ENCODE measurements around the gene PSD4. TPM values are rescaled to one million over a fixed set of nuclear protein-coding genes. Genes with fewer than 3 reads are reported as not detected.
"Not testable (repeated sequence)": the region's sequence is repeated elsewhere in the genome, so short reads cannot be mapped to it uniquely, and the experiment has no call there.

The PSD4 gene
- total and polyA plus RNA-seq, 9 donors = 0.95 to 3.2 (median 1.9) TPM

DNA sequence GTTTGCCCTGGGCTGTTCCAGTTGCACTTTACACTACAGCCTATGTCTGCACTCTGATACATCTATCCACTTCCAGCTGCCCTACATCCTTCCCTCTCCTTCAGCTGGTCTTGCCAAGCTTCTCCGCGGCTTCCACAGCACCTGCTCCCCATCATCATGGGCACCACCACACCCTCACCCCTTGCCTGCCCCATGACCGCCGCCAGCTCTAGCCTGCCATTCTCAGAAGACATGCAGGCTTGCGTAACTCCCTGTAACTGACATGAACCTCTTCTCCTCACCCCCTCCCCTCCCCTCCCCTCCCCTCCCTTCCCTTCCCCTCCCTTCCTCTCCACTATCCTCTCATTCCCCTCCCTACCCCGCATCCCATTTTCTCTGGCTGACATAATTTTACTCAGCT is 59.0 kb downstream of the PSD4 start:
- peaks cover 3% of the 10 kb centered on the region for H3K36me3 ChIP-seq (ENCODE audit: control insufficient read depth, insufficient read depth, low read length)
- peaks cover 29% of the 10 kb centered on the region for H3K4me1 ChIP-seq (ENCODE audit: control insufficient read depth, insufficient read depth, low read length)
- H3K27ac ChIP-seq (ENCODE audit: low read length) = peak overlapping the region; percentile 47
- no peak overlapping the region for H3K4me3 ChIP-seq (ENCODE audit: low read length)
- no peaks in the 10 kb centered on the region for H3K27me3 ChIP-seq (ENCODE audit: control insufficient read depth, insufficient read depth, low read length)
- no peaks in the 10 kb centered on the region for H3K9me3 ChIP-seq (replicated peaks; ENCODE audit: control insufficient read depth, low read depth, low read length)
- 77% methylated on average over 6 of the region's 6 CpGs for WGBS (ENCODE audit: insufficient coverage)
- DNase-seq = no peak

DNA sequence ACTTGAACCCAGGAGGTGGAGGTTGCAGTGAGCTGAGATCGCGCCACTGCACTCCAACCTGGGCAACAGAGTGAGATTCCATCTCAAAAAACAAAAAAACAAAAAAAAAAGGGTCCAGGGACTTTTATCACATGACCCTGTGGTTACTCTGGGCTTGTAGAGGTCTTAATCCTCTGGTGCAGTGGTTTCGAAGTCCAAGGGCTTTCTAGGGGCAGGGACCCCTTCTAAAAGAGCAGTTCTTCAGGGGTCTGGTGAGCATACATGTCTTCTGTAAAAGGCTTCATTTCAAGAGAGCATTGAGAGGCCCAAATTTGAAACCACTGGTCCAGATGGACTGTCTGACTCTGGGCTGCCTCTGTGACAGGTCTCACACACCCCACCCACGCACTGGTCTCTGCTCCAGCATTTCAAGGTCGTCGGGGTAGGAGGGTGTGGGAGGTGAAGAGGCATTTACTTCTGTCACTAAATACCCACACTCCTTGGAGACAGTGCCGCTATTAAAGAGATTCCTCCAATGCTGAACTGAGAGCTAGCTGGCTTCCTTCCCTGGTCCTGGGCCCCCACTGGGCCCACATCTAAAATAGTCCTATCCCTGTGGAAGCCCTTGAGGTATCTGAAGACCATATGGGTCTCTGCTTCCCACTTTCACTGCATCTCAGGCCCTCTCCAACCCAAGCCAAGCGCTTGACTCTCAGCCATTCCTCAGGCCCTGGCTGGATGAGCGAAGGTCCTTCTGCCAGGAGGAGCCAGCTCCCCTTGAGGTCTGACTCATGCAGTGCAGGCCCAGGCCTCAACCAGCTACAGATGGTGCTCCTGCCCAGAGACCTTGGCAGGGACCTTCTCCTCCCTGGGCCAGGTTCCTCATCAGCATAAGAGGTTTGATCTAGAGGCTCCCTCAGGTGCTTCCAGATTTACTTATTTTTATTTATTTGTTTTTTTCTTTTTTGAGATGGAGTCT is 60.1 kb downstream of the PSD4 start:
- Histone ChIP-seq H3K4me3 (ENCODE audit: low read length) (no peak overlapping the region), H3K36me3 (ENCODE audit: control insufficient read depth, insufficient read depth, low read length) (peaks cover 3% of the 10 kb centered on the region), H3K9me3 (replicated peaks; ENCODE audit: control insufficient read depth, low read depth, low read length) (no peaks in the 10 kb centered on the region), H3K27me3 (ENCODE audit: control insufficient read depth, insufficient read depth, low read length) (no peaks in the 10 kb centered on the region), H3K27ac (ENCODE audit: low read length) (no peak overlapping the region), H3K4me1 (ENCODE audit: control insufficient read depth, insufficient read depth, low read length) (peaks cover 29% of the 10 kb centered on the region)
- DNase-seq = no peak
- 76% methylated on average over 2 of the region's 9 CpGs for WGBS (ENCODE audit: insufficient coverage)

DNA sequence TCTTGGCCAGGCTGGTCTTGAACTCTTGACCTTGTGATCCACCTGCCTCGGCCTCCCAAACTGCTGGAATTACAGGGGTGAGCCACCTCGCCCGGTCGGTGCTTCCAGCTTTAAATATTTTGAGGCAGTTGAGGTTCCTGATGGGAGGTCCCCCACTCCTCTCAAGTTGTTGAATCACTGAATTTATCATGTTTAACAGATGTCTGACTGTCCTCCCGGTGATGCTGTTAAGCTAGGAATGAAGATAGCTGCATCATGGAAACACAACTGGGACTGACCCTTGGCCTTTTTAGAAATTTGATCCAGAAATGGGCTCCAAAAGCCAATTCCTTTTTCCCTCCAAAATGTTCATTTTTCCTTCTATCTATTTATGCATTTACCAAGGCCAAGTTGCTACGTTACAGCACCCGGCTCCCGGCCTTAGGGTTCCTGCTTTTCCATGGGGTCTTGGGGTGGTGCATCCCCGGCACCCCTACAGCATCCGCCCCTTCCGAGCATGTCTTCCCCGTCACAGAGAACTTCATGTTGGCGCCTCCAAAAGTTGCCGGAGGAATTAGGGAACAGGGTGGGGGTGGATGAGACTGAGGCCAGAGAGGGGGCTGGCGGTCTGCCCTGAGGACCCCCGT is 61.1 kb downstream of the PSD4 start:
- Histone ChIP-seq H3K36me3 (ENCODE audit: control insufficient read depth, insufficient read depth, low read length) (peaks cover 3% of the 10 kb centered on the region), H3K27ac (ENCODE audit: low read length) (peak overlapping the region; percentile 47), H3K9me3 (replicated peaks; ENCODE audit: control insufficient read depth, low read depth, low read length) (no peaks in the 10 kb centered on the region), H3K4me3 (ENCODE audit: low read length) (peak overlapping the region; percentile 59), H3K27me3 (ENCODE audit: control insufficient read depth, insufficient read depth, low read length) (no peaks in the 10 kb centered on the region), H3K4me1 (ENCODE audit: control insufficient read depth, insufficient read depth, low read length) (peaks cover 35% of the 10 kb centered on the region)
- 82% methylated on average over 12 of the region's 16 CpGs for WGBS (ENCODE audit: insufficient coverage)
- DNase-seq = no peak

DNA sequence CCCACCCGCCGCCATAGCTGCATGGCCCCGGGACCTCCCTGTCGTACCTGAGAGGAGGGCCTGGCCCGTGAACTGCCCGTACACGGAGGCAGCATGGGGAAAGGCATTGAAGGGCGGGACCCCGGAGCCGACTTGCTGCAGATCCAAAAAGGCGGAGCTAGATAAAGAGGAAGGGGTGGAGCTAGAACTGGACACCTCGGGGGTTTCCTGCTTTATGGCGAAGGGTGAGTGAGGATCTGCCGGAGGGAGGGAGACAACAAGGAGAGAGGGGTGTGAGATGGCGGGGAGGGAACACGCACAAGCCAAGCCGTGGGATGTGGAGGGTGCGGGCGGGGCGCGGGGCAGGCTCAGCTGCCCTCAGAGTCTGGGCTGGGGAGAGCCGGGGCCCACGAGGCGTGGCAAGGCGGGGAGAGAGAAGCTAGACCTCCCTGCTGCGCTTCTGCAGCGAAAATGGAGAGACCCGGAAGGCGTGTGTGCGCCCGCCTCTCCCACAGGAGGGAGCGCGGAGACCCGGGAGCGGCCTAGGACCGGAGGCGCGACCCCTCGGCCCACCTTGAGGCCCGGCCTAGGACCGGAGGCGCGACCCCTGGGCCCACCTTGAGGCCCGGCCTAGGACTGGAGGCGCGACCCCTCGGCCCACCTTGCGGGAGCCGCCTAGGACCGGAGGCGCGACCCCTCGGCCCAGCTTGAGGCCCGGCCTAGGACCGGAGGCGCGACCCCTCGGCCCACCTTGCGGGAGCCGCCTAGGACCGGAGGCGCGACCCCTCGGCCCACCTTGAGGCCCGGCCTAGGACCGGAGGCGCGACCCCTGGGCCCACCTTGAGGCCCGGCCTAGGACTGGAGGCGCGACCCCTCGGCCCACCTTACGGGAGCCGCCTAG is 61.8 kb downstream of the PSD4 start:
- H3K9me3 ChIP-seq (replicated peaks; ENCODE audit: control insufficient read depth, low read depth, low read length); H3K36me3 ChIP-seq (ENCODE audit: control insufficient read depth, insufficient read depth, low read length); H3K27me3 ChIP-seq (ENCODE audit: control insufficient read depth, insufficient read depth, low read length): not testable (repeated sequence)
- Histone ChIP-seq H3K27ac (ENCODE audit: low read length) (peak overlapping the region; percentile 47), H3K4me3 (ENCODE audit: low read length) (peak overlapping the region; percentile 59), H3K4me1 (ENCODE audit: control insufficient read depth, insufficient read depth, low read length) (peaks cover 43% of the 10 kb centered on the region)
- DNase-seq = peak; percentile 81
- WGBS (ENCODE audit: insufficient coverage) = 91% methylated on average over 50 of the region's 74 CpGs

DNA sequence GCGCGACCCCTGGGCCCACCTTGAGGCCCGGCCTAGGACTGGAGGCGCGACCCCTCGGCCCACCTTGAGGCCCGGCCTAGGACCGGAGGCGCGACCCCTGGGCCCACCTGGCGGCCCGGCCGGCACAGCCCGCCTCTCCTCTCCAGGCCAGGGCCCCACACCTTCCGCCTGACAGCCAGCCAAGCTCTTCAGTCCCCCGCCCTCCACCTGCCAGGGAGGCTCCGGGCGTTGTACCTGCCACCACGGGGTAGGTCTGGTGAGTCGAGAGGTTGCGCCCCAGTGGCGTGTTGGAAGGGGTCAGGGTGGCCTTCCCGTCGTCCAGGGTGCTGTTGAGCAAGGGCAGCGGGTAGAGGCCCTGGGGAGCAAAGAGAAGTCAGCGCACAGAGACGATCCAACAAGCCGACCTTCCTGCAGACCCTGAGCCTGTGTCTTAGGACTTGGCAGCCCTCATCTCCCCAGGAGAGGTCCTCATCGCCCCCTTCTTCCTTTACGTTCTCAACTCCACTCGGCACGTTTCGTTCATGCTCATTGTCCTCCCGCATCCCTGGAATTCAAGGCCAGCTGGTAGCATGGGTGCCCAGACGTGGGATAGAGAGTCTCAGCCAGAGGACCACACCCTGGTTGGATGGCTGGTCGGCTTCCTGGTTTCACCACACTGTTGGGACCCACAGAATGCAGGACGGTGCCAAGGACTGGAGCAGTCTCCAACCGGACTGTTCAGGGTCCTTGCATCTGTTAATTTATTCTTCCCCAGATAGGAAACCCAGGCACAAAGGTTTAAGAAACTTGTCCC is 62.8 kb downstream of the PSD4 start:
- Histone ChIP-seq H3K27me3 (ENCODE audit: control insufficient read depth, insufficient read depth, low read length) (no peaks in the 10 kb centered on the region), H3K36me3 (ENCODE audit: control insufficient read depth, insufficient read depth, low read length) (peaks cover 3% of the 10 kb centered on the region), H3K9me3 (replicated peaks; ENCODE audit: control insufficient read depth, low read depth, low read length) (no peaks in the 10 kb centered on the region), H3K27ac (ENCODE audit: low read length) (no peak overlapping the region), H3K4me3 (ENCODE audit: low read length) (peak overlapping the region; percentile 22), H3K4me1 (ENCODE audit: control insufficient read depth, insufficient read depth, low read length) (peaks cover 52% of the 10 kb centered on the region)
- 79% methylated on average over 15 of the region's 38 CpGs for WGBS (ENCODE audit: insufficient coverage)
- no peak for DNase-seq

DNA sequence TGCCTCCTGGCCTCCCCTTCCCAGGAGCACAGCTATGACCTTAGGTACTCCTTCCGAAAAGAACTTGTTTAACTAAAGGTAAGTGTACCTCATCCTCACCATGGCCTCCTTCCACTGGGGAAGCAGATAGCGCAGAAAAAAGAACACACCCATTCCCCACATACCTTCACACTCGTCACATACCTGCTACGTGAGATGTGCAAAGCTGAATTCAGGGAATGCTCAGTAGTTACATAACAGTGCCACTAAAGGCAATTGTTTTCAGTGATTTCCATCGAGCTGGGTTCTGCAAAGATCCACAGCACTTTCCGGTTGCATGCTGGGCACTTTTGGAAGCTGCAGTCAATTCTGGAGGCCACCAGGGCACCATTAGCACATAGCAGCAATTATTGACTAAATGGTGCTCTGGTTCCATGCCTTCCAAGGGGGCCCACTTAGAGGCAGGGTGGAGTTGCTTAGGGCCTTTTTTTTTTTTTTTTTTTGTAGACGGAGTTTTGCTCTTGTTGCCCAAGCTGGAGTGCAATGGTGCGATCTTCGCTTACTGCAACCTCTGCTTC is 63.9 kb downstream of the PSD4 start:
- Histone ChIP-seq H3K27me3 (ENCODE audit: control insufficient read depth, insufficient read depth, low read length) (no peaks in the 10 kb centered on the region), H3K36me3 (ENCODE audit: control insufficient read depth, insufficient read depth, low read length) (peaks cover 3% of the 10 kb centered on the region), H3K4me3 (ENCODE audit: low read length) (no peak overlapping the region), H3K27ac (ENCODE audit: low read length) (no peak overlapping the region), H3K9me3 (replicated peaks; ENCODE audit: control insufficient read depth, low read depth, low read length) (no peaks in the 10 kb centered on the region), H3K4me1 (ENCODE audit: control insufficient read depth, insufficient read depth, low read length) (peaks cover 47% of the 10 kb centered on the region)
- 85% methylated on average over 7 of the region's 9 CpGs for WGBS (ENCODE audit: insufficient coverage)
- no peak for DNase-seq

DNA sequence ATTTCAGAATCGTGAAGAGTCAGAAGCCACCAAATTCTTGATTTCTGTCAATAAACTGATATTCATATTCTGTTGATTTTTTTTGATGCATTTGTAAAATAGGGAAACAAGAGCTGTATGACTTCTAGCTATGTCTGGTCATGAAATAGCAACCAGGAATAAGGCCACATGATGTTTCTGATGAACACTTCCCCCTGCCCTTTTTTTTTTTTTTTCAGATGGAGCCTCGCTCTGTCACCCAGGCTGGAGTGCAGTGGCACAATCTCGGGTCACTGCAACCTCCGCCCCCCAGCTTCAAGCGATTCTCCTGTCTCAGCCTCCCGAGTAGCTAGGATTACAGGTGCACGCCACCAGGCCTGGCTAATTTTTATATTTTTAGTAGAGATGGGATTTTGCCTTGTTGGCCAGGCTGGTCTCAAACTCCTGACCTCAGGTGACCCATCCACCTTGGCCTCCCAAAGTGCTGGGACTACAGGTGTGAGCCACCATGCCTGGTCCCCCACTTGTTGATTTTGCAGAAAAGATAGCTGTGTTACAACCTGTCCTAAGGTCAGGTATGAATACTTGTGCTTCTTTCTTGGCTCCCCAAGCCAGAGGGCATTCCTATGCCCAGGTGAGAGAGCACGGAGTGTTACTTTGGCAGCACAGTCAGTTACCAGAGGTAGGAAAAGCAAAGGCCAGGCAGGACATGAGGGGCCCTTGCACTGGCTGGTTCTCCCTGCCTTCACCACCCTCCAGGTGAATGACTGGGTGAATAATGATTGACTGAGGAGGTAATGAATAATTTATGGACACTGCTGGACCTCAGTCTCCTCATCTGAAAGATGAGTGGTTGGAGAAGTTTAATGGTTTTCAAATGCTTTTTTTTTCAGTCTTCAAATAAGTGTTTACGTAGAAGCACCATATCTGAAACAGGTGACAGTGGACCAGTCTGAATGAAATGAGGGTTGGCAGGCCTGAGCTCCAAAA is 65.4 kb downstream of the PSD4 start:
- 81% methylated on average over 5 of the region's 9 CpGs for WGBS (ENCODE audit: insufficient coverage)
- H3K4me3 ChIP-seq (ENCODE audit: low read length) = no peak overlapping the region
- no peaks in the 10 kb centered on the region for H3K9me3 ChIP-seq (replicated peaks; ENCODE audit: control insufficient read depth, low read depth, low read length)
- H3K27ac ChIP-seq (ENCODE audit: low read length) = peak overlapping the region; percentile 81
- H3K36me3 ChIP-seq (ENCODE audit: control insufficient read depth, insufficient read depth, low read length) = peaks cover 3% of the 10 kb centered on the region
- H3K27me3 ChIP-seq (ENCODE audit: control insufficient read depth, insufficient read depth, low read length) = no peaks in the 10 kb centered on the region
- peaks cover 41% of the 10 kb centered on the region for H3K4me1 ChIP-seq (ENCODE audit: control insufficient read depth, insufficient read depth, low read length)
- DNase-seq = no peak

DNA sequence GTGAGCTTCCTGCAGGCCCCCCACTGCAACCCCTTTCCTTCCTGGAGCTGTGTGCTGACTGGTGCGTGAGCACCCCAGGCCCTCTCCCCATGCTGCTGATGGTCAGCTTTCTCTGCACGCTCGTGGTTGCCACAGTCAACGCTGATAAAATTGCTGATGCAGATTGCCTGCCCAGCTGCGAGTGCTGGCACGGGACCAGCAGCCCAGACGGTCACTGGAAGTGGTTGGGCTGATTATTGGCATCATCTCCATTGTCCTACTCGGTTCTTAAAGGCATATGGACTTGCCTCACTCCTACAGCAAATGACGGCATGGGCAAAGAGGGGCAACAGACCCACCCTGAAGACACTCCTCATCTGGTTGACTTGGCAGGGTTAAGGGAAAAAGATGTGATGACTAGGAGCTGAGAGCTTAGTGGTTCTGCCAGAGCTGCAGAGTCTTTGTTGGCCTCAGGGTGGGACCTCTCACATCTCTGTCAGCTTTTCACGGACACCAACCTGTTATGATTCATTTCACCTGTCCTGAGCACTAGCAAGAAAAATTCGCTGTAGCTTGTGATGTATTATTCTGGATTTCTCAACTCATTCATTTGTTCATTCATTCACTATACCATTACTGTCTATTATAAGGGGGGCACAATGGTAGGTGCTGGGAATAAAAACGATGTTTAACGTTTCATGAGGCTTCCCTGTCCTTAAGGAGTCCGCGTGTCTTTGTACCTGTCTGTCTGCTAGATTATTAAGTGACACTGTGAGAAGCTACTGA is 66.6 kb downstream of the PSD4 start:
- WGBS (ENCODE audit: insufficient coverage) = 39% methylated on average over 6 of the region's 15 CpGs
- peaks cover 40% of the 10 kb centered on the region for H3K4me1 ChIP-seq (ENCODE audit: control insufficient read depth, insufficient read depth, low read length)
- peak; percentile 95 for DNase-seq
- H3K4me3 ChIP-seq (ENCODE audit: low read length) = no peak overlapping the region
- no peaks in the 10 kb centered on the region for H3K27me3 ChIP-seq (ENCODE audit: control insufficient read depth, insufficient read depth, low read length)
- peak overlapping the region; percentile 81 for H3K27ac ChIP-seq (ENCODE audit: low read length)
- H3K36me3 ChIP-seq (ENCODE audit: control insufficient read depth, insufficient read depth, low read length) = peaks cover 3% of the 10 kb centered on the region
- no peaks in the 10 kb centered on the region for H3K9me3 ChIP-seq (replicated peaks; ENCODE audit: control insufficient read depth, low read depth, low read length)

Data from muscle of leg (tissue), 11 donors.